Measurements from ENCODE around the gene LHFPL2. TPM values are rescaled to one million over a fixed set of nuclear protein-coding genes. Genes with fewer than 3 reads are reported as not detected.

Gene LHFPL2
- total RNA-seq, 1 experiment from 2014 or later = 17.9 TPM

GRCh38 chr5:78588507-78588906 lies 60.1 kb downstream of the LHFPL2 start:
- Histone ChIP-seq H2AFZ (ENCODE audit: low read depth, low read length, poor library complexity, severe bottlenecking) (no peak overlapping the region), H3K27me3 (ENCODE audit: insufficient read depth, low read length) (no peaks in the 10 kb centered on the region), H3K9ac (ENCODE audit: low read length) (no peak overlapping the region), H3K4me1 (ENCODE audit: control insufficient read depth in 1 of 2, insufficient read depth in 2 of 2, low read length in 2 of 2) (peaks cover 27 to 53% of the 10 kb centered on the region in 2 experiments), H3K4me3 (replicated peaks in 1 of 2; ENCODE audit: low read depth in 1 of 2, low read length in 2 of 2) (no peak overlapping the region), H3K79me2 (ENCODE audit: insufficient read depth, low read length) (peaks cover 4% of the 10 kb centered on the region; the same call in 1 of the 2 replicates), H4K20me1 (ENCODE audit: insufficient read depth) (no peaks in the 10 kb centered on the region), H3K9me3 (ENCODE audit: control insufficient read depth in 1 of 2, insufficient read depth in 1 of 2, low read depth in 1 of 2, low read length in 2 of 2) (no peaks in the 10 kb centered on the region), H3K36me3 (ENCODE audit: control insufficient read depth in 1 of 2, insufficient read depth in 2 of 2, low read length in 2 of 2) (no peaks in the 10 kb centered on the region), H3K27ac (ENCODE audit: low read depth, low read length) (no peak overlapping the region), H3K9me2 (ENCODE audit: insufficient read depth) (no peaks in the 10 kb centered on the region), H3K4me2 (ENCODE audit: low read length) (no peak overlapping the region)
- no TSS peak for BruUV-seq (replicated peaks)
- ATAC-seq (no peak), DNase-seq (ENCODE audit: low read depth, low spot score) (no peak)
- no peak for TF ChIP-seq SIN3A (IDR thresholded peaks at IDR 0.05; ENCODE audit: low read depth)
- no peak for TF ChIP-seq SRF (IDR thresholded peaks at IDR 0.05; ENCODE audit: low read depth)
- no peak for TF ChIP-seq CBX3 (IDR thresholded peaks at IDR 0.05; ENCODE audit: low read depth)
- TF ChIP-seq, protein P1, sequence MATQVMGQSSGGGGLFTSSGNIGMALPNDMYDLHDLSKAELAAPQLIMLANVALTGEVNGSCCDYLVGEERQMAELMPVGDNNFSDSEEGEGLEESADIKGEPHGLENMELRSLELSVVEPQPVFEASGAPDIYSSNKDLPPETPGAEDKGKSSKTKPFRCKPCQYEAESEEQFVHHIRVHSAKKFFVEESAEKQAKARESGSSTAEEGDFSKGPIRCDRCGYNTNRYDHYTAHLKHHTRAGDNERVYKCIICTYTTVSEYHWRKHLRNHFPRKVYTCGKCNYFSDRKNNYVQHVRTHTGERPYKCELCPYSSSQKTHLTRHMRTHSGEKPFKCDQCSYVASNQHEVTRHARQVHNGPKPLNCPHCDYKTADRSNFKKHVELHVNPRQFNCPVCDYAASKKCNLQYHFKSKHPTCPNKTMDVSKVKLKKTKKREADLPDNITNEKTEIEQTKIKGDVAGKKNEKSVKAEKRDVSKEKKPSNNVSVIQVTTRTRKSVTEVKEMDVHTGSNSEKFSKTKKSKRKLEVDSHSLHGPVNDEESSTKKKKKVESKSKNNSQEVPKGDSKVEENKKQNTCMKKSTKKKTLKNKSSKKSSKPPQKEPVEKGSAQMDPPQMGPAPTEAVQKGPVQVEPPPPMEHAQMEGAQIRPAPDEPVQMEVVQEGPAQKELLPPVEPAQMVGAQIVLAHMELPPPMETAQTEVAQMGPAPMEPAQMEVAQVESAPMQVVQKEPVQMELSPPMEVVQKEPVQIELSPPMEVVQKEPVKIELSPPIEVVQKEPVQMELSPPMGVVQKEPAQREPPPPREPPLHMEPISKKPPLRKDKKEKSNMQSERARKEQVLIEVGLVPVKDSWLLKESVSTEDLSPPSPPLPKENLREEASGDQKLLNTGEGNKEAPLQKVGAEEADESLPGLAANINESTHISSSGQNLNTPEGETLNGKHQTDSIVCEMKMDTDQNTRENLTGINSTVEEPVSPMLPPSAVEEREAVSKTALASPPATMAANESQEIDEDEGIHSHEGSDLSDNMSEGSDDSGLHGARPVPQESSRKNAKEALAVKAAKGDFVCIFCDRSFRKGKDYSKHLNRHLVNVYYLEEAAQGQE (IDR thresholded peaks at IDR 0.05; ENCODE audit: low read depth) = no peak
- no peak for TF ChIP-seq YY1 (IDR thresholded peaks at IDR 0.05; ENCODE audit: extremely low read depth, insufficient replicate concordance, low read depth, low read length)
- TF ChIP-seq RAD21 (IDR thresholded peaks at IDR 0.05; ENCODE audit: low read depth) = no peak
- no peak for TF ChIP-seq TCF7L2 (IDR thresholded peaks at IDR 0.05; ENCODE audit: borderline replicate concordance, extremely low read depth, insufficient read depth, insufficient read length)
- no peak for TF ChIP-seq CEBPB (IDR thresholded peaks at IDR 0.05; ENCODE audit: low read depth)
- no peak for TF ChIP-seq ATF3 (IDR thresholded peaks at IDR 0.05)
- TF ChIP-seq EGR1 (IDR thresholded peaks at IDR 0.05; ENCODE audit: low read depth) = no peak
- TF ChIP-seq ZNF274 (IDR thresholded peaks at IDR 0.05; ENCODE audit: low read depth, low read length) = no peak
- TF ChIP-seq, protein P2, sequence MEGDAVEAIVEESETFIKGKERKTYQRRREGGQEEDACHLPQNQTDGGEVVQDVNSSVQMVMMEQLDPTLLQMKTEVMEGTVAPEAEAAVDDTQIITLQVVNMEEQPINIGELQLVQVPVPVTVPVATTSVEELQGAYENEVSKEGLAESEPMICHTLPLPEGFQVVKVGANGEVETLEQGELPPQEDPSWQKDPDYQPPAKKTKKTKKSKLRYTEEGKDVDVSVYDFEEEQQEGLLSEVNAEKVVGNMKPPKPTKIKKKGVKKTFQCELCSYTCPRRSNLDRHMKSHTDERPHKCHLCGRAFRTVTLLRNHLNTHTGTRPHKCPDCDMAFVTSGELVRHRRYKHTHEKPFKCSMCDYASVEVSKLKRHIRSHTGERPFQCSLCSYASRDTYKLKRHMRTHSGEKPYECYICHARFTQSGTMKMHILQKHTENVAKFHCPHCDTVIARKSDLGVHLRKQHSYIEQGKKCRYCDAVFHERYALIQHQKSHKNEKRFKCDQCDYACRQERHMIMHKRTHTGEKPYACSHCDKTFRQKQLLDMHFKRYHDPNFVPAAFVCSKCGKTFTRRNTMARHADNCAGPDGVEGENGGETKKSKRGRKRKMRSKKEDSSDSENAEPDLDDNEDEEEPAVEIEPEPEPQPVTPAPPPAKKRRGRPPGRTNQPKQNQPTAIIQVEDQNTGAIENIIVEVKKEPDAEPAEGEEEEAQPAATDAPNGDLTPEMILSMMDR (IDR thresholded peaks at IDR 0.05 in 2 of 3, conservative IDR thresholded peaks at IDR 0.05 in 1 of 3; ENCODE audit: borderline replicate concordance in 1 of 3, insufficient read depth in 1 of 3, low read depth in 2 of 3, low read length in 2 of 3) = no peak
- no peak for TF ChIP-seq JUND (IDR thresholded peaks at IDR 0.05)
- CTCF ChIA-PET = interaction anchor here (1.4 kb wide), 1 partner anchor 11 kb away, joined by 3 read pairs; no protein-coding TSS in a partner anchor
- intact Hi-C loops (cut with micrococcal nuclease) = no loop called here
- POLR2A ChIA-PET = no interaction called here
- RAD21 ChIA-PET (ENCODE audit: low non-redundant PET in 1 of 2, low total read pairs in 2 of 2, uncharacterized antibody in 2 of 2, unreplicated experiment in 2 of 2) = no interaction called here
